A549 treated with DMSO at 1 μM for 4 hours (cell line): ENCODE measurements around the gene LRPPRC. TPM values are rescaled to one million over a fixed set of nuclear protein-coding genes. Genes with fewer than 3 reads are reported as not detected.

Experiments
- total RNA-seq: library from RNA; stranded (reverse); fragments of 200-300 nt; extraction: Qiagen RNA extraction; gene quantifications from 5 replicates; pipeline ENCODE4 v1.2.3, GENCODE V29; 2022; ENCODE audit warnings: low read depth

Gene LRPPRC
- 86.1 to 129 TPM (median 118 TPM) in 5 replicates for total RNA-seq

DNA sequence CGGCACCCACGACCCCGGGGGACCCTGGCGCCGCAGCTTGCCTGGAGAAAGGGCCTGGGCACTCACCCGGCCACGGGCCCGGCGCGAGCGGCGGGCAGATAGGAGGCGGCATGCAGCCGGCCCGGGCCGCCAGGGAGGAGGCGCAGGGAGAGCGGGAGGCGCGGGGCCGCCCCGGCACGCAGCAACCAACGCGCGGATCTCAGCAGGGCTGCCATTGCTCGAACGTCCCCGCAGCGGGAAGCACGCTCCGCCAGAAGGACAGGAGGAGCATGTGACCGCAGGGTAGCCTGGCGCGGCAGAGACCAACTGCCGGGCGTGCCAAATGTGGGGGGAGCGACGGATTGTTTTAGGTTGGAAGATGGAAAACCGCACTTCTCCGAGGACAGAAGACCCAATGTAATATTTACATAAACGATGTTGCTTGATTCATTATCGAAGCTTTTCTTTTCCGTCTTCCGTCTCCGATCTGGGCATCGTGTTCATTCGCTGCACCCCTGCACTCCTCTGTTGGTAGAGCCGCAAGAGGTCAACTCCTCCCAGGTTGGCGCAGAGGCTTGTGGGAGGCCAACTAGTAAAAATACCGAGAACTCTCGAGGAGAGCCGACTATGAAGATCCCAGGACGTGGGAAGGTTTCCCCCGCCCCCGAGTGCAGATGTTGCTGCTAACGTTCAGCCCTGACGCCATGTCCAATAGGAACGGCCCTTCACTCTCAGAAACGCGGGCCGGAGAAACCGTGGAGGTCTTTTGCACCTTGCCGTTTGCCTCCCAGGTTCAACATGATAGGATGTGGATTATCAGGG, at the start of gene LRPPRC:
TSS of gene LRPPRC (minus strand) at position 257 of the 801 bp plus-strand sequence. CDS start at position 215, 42 bp downstream.

DNA sequence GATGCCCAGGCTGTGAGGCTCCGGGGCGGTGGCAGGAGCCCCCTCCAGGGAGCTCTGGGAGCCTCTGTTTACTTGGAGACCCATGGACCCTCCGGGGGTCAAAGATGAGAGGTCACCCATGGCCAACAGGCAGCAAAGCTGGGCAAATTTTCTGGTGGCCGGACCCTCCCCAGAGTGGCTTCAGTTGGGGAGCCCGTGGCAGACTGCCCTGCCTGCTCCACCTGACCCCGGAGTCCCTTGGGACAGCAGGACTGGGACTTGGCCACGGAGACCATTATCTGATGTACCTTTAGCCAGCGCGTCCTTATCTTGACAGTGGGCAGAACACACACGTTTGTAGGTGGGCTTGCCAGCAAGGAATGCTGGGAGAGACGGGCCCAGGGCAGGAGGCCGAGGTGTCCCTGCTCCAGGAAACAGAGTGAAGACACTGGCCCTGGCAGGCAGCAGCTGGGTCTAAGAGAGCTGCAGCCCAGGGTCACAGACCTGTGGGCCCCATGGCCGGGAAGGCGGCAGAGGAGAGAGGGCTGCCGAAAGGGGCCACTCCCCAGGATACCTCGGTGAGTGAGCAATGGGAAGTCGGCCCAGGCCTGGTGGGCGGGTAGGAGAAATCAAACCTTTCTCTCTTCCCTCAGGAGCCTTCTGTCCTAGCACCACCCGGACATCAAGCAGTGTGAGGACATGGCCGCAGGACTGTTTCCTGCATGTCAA, 157.1 kb downstream of the LRPPRC start, which contains the start of the genes ABCG5 and ABCG8:
TSS of gene ABCG5 (minus strand) at position 280 of the 708 bp plus-strand sequence. CDS start at position 120, 160 bp downstream.
TSS of gene ABCG8 (plus strand) at position 412 of the 708 bp plus-strand sequence. CDS start at position 495, 83 bp downstream.

Other genes with a start within 250 kb of the LRPPRC start
- gene DYNC2LI1, start 221.9 kb downstream of the LRPPRC start, total RNA-seq: 12.0 to 14.2 TPM (median 13.8 TPM) in 5 replicates
- gene ABCG5, start 157.2 kb downstream of the LRPPRC start, total RNA-seq: not detected in 5 replicates
- not detected in 5 replicates for gene ABCG8, start 157.0 kb downstream of the LRPPRC start, total RNA-seq
- 26.2 to 34.7 TPM (median 32.9 TPM) in 5 replicates for gene PPM1B, start 172.9 kb upstream of the LRPPRC start, total RNA-seq